Endothelial cell of umbilical vein (primary cell): ENCODE data around the gene CYB5D1. TPM values are rescaled to one million over a fixed set of nuclear protein-coding genes. Genes with fewer than 3 reads are reported as not detected.

Experiments
- BruUV-seq: library from RNA; stranded (reverse); fragments of 400-500 nt; replicated peaks from 2 replicates; lab custom pipeline; 2021; lab: Mats Ljungman, UMichigan
- CTCF ChIA-PET: fragments of 300-600, 350-600 bp; sonication (Branson Sonifier 250); formaldehyde crosslinking; loops from one replicate; lab custom pipeline; 2021; ENCODE audit warnings: antibody characterized with exemption, inconsistent platforms; lab: Charles Lee
- POLR2A ChIA-PET: fragments of 300-600, 350-600 bp; sonication (Branson Sonifier 250); formaldehyde crosslinking; loops from one replicate; lab custom pipeline; 2021; ENCODE audit warnings: antibody characterized with exemption, inconsistent platforms; lab: Charles Lee
- DNase-seq: peaks from one replicate; pipeline ENCODE4 v3.0.0-alpha.2; 2011; ENCODE audit warnings: low read depth, low spot score
- FAIRE-seq: peaks from 2 replicates; lab custom pipeline; 2011; peaks lifted over from hg19 to GRCh38; lab: Jason Lieb, UNC
- H2AFZ ChIP-seq: 2 replicates; pipeline ENCODE4 v1.6.0; 2012; ENCODE audit warnings: low read depth, low read length, control low read depth, inconsistent platforms
- H3K27ac ChIP-seq: 2 replicates; pipeline ENCODE4 v1.5.1; 2011; ENCODE audit warnings: low read depth, mild to moderate bottlenecking, control low read depth, low read length, moderate library complexity; ENCODE audit not compliant: insufficient read depth
- H3K27me3 ChIP-seq, 2 experiments: 2 replicates each; pipeline versions ENCODE4 v1.6.0 to v1.6.1; 2011; ENCODE audit warnings: low read length in 2 of 2, mixed read lengths in 1 of 2; ENCODE audit not compliant: control insufficient read depth in 2 of 2, insufficient read depth in 2 of 2
- H3K36me3 ChIP-seq, 2 experiments: 2 replicates in 1 of 2; 3 replicates in 1 of 2; pipeline ENCODE4 v1.5.1; 2011; ENCODE audit warnings: low read length in 2 of 2, mild to moderate bottlenecking in 1 of 2, moderate library complexity in 1 of 2; ENCODE audit not compliant: control insufficient read depth in 2 of 2, insufficient read depth in 2 of 2; ENCODE audit errors: extremely low read depth in 1 of 2
- H3K4me1 ChIP-seq: 3 replicates; pipeline ENCODE4 v1.5.1; 2011; ENCODE audit warnings: mild to moderate bottlenecking, low read length; ENCODE audit not compliant: control insufficient read depth, insufficient read depth; ENCODE audit errors: extremely low read depth
- H3K4me2 ChIP-seq: 2 replicates; pipeline ENCODE4 v1.6.1; 2011; ENCODE audit warnings: low read length, control low read depth, mixed read lengths; ENCODE audit not compliant: insufficient read depth
- H3K4me3 ChIP-seq, 3 experiments: fragments of 200-600 bp in 1 of 3; sonication (generic), shearing (Covaris generic) in 1 of 3; replicated peaks in 1 of 3; 2 replicates each; pipeline ENCODE4 v1.5.1; 2011 to 2016; ENCODE audit warnings: control low read depth in 3 of 3, low read length in 3 of 3, mild to moderate bottlenecking in 2 of 3, inconsistent platforms in 1 of 3, low read depth in 1 of 3, moderate library complexity in 1 of 3; ENCODE audit not compliant: insufficient read depth in 1 of 3
- H3K79me2 ChIP-seq: 2 replicates; pipeline ENCODE4 v1.6.0; 2012; ENCODE audit warnings: low read length, inconsistent platforms; ENCODE audit not compliant: control insufficient read depth, insufficient read depth
- H3K9ac ChIP-seq: replicated peaks from 2 replicates; pipeline ENCODE3; 2011; ENCODE audit warnings: low read length, control low read depth; ENCODE audit not compliant: insufficient read depth; ENCODE audit errors: extremely low read depth
- H3K9me1 ChIP-seq: replicated peaks from 3 replicates; pipeline ENCODE4 v1.6.0; 2011; ENCODE audit warnings: mild to moderate bottlenecking, low read length; ENCODE audit not compliant: control insufficient read depth, insufficient read depth; ENCODE audit errors: extremely low read depth
- H3K9me3 ChIP-seq: replicated peaks from 2 replicates; pipeline ENCODE4 v1.5.1; 2012; ENCODE audit warnings: low read length, inconsistent platforms; ENCODE audit not compliant: control insufficient read depth, insufficient read depth
- H4K20me1 ChIP-seq: replicated peaks from 2 replicates; pipeline ENCODE3; 2011; ENCODE audit warnings: mild to moderate bottlenecking, low read length; ENCODE audit not compliant: control insufficient read depth, insufficient read depth; ENCODE audit errors: extremely low read depth
- CTCF ChIP-seq, 2 donors: IDR thresholded peaks; 1 replicate in 1 of 2; 2 replicates in 1 of 2; pipeline ENCODE4 v1.5.1; 2011; ENCODE audit warnings: low read length in 2 of 2, mild to moderate bottlenecking in 2 of 2, moderate library complexity in 2 of 2, control low read depth in 1 of 2, inconsistent platforms in 1 of 2, low read depth in 1 of 2; ENCODE audit not compliant: insufficient read depth in 1 of 2; ENCODE audit errors: extremely low read depth in 1 of 2
- EZH2 ChIP-seq: IDR thresholded peaks from 2 replicates; pipeline ENCODE4 v1.6.1; 2012; ENCODE audit warnings: borderline replicate concordance, low read depth, mild to moderate bottlenecking, moderate library complexity, low read length, inconsistent platforms; ENCODE audit not compliant: severe bottlenecking
- FOS ChIP-seq: IDR thresholded peaks from 2 replicates; pipeline ENCODE4 v1.6.1; 2011; ENCODE audit warnings: mild to moderate bottlenecking, low read length, moderate library complexity, borderline replicate concordance; ENCODE audit not compliant: insufficient read depth
- GATA2 ChIP-seq: IDR thresholded peaks from 2 replicates; pipeline ENCODE4 v1.7.0; 2011; ENCODE audit warnings: low read depth, mild to moderate bottlenecking, moderate library complexity, mixed read lengths, low read length; ENCODE audit not compliant: insufficient read length, insufficient read depth
- JUN ChIP-seq: IDR thresholded peaks from 2 replicates; pipeline ENCODE4 v1.6.1; 2011; ENCODE audit warnings: borderline replicate concordance, low read depth; ENCODE audit not compliant: insufficient read length, insufficient read depth
- MAX ChIP-seq: IDR thresholded peaks from 2 replicates; pipeline ENCODE4 v1.6.1; 2011; ENCODE audit not compliant: insufficient read depth, insufficient read length
- MYC ChIP-seq: IDR thresholded peaks from one replicate; pipeline ENCODE4 v1.6.1; 2011; ENCODE audit warnings: mild to moderate bottlenecking, low read depth, low read length
- POLR2A ChIP-seq: IDR thresholded peaks from 2 replicates; pipeline ENCODE4 v1.6.1; 2012; ENCODE audit warnings: low read depth, mild to moderate bottlenecking, control low read depth, low read length
- POLR2AphosphoS5 ChIP-seq: IDR thresholded peaks from 2 replicates; pipeline ENCODE4 v1.6.1; 2012; ENCODE audit warnings: low read depth, mild to moderate bottlenecking, control low read depth, low read length, moderate library complexity; ENCODE audit not compliant: insufficient read depth
- dilution Hi-C: fragments of 300-500 bp; cut with MboI; formaldehyde crosslinking; loops from one replicate; pipeline ENCODE4 v1.15.0; 2019; ENCODE audit warnings: low sequenced_read_pairs; ENCODE audit not compliant: extremely low pct_ligation_motif_present
- intact Hi-C: fragments of 100-400 bp; cut with micrococcal nuclease; formaldehyde crosslinking; loops from one replicate; pipeline ENCODE4 v1.10.0; 2022
- polyA plus RNA-seq, 4 experiments: library from polyadenylated mRNA; depleted of rRNA in 3 of 4; stranded (reverse) in 3 of 4; unstranded in 1 of 4; fragments of >200 nt; gene quantifications; 2 replicates each; pipeline versions ENCODE4 v1.2.1 to v1.2.3, GENCODE V29; 2011 to 2012; ENCODE audit warnings: missing spikeins in 1 of 4
- total RNA-seq: library from RNA; stranded (reverse); gene quantifications from 2 replicates; pipeline ENCODE4 v1.2.3, GENCODE V29; 2021

The CYB5D1 gene
- total and polyA plus RNA-seq, 2 donors (not counting 3 experiments of a cell fraction or from before 2014, with no cell fraction given) = 9.4 to 18.1 TPM

GRCh38 chr17:7888184-7888920 lies 30.5 kb downstream of the CYB5D1 start, which contains the start of gene CHD3:
TSS of gene CHD3 (plus strand) at chr17:7888789. CDS start at chr17:7889001, 212 bp downstream.
- peak within 1 kb of the TSS; percentile 69 for H3K9ac ChIP-seq
- peak within 1 kb of the TSS; percentile 60 for H3K4me2 ChIP-seq
- TF ChIP-seq CTCF (IDR thresholded peaks at IDR 0.05; ENCODE audit: extremely low read depth in 1 of 2, insufficient read depth in 1 of 2, low read depth in 1 of 2, low read length in 2 of 2) (no peak), POLR2A (no peak), EZH2 (no peak), GATA2 (no peak), POLR2AphosphoS5 (no peak), MAX (no peak), JUN (no peak), MYC (no peak), FOS (no peak)
- POLR2A ChIA-PET = no interaction called here
- peak; percentile 44 for FAIRE-seq
- H4K20me1 ChIP-seq = no peaks in the 10 kb centered on the region
- no peaks in the 10 kb centered on the region for H3K9me1 ChIP-seq
- no peaks in the 10 kb centered on the region for H3K27me3 ChIP-seq
- H3K27ac ChIP-seq = peak within 1 kb of the TSS; percentile 78
- intact Hi-C loops (loop anchor here (5.0 kb wide), 1 partner anchor 201 kb away; the partner anchor contains the start of genes TP53 and WRAP53), dilution Hi-C loops (no loop called here)
- H2AFZ ChIP-seq = peak within 1 kb of the TSS; percentile 46
- no TSS peak for BruUV-seq
- H3K4me3 ChIP-seq = peak within 1 kb of the TSS in 2 of 3 experiments; percentile 20 to 50
- peaks cover 13 to 15% of the 10 kb centered on the region in 2 experiments for H3K36me3 ChIP-seq
- CTCF ChIA-PET = interaction anchor here (0.8 to 1.4 kb wide), 6 partner anchors 20 to 100 kb away, joined by 3 to 6 read pairs (median 4); partner anchors contain the start of gene NAA38
- peaks cover 35% of the 10 kb centered on the region for H3K4me1 ChIP-seq
- H3K79me2 ChIP-seq = peaks cover 32% of the 10 kb centered on the region
- H3K9me3 ChIP-seq = no peaks in the 10 kb centered on the region
- no peak for DNase-seq
